AG04450 (cell line): Measurements from ENCODE around the gene B3GALT6. TPM values are rescaled to one million over a fixed set of nuclear protein-coding genes. Genes with fewer than 3 reads are reported as not detected.
A peak's percentile ranks its signal among the peaks of the same experiment; 100 is the strongest.
"Not testable (repeated sequence)": the region's sequence is repeated elsewhere in the genome, so short reads cannot be mapped to it uniquely, and the experiment has no call there.

Experiments
- CTCF ChIA-PET: fragments of 300-600, 350-600 bp; formaldehyde crosslinking; extraction: SDS; loops from one replicate; lab custom pipeline; 2022; ENCODE audit warnings: antibody characterized with exemption, inconsistent platforms; lab: Charles Lee
- POLR2A ChIA-PET: fragments of 350-600 bp; formaldehyde crosslinking; extraction: SDS; loops from one replicate; lab custom pipeline; 2021; ENCODE audit warnings: antibody characterized with exemption, inconsistent platforms; lab: Yijun Ruan, JAX
- DNase-seq: peaks from one replicate; pipeline ENCODE4 v3.0.0-alpha.2; 2011; ENCODE audit warnings: low read depth, low spot score
- H3K27ac ChIP-seq: one replicate; pipeline ENCODE4 v1.5.1; 2012; ENCODE audit warnings: low read depth, low read length, control low read depth
- H3K27me3 ChIP-seq: one replicate; pipeline ENCODE4 v1.6.0; 2012; ENCODE audit warnings: low read length; ENCODE audit not compliant: control insufficient read depth, insufficient read depth
- H3K4me3 ChIP-seq: 2 replicates; pipeline ENCODE4 v1.5.1; 2011; ENCODE audit warnings: mild to moderate bottlenecking, low read depth, low read length, control low read depth
- H3K9me3 ChIP-seq: 2 replicates; pipeline ENCODE4 v1.5.1; 2012; ENCODE audit warnings: low read length; ENCODE audit not compliant: control insufficient read depth, insufficient read depth
- CTCF ChIP-seq: IDR thresholded peaks from 2 replicates; pipeline ENCODE4 v1.5.1; 2011; ENCODE audit warnings: low read depth, low read length, control low read depth, inconsistent platforms
- polyA plus RNA-seq: library from polyadenylated mRNA; depleted of rRNA; stranded (reverse); fragments of >200 nt; gene quantifications from 2 replicates; pipeline ENCODE4 v1.2.3, GENCODE V29; 2011

Gene B3GALT6
- polyA plus RNA-seq, 1 experiment: 15.2 TPM

- no peak overlapping the region for H3K4me3 ChIP-seq
- no peak for DNase-seq
- H3K9me3 ChIP-seq: peaks cover 8% of the 10 kb centered on the region; the same call in 1 of the 2 replicates
- CTCF ChIA-PET: no interaction called here
- H3K27ac ChIP-seq: no peak overlapping the region
- POLR2A ChIA-PET: no interaction called here
- TF ChIP-seq CTCF: no peak
- H3K27me3 ChIP-seq: peaks cover 2% of the 10 kb centered on the region
Observed at GRCh38 chr1:1185101-1185765, 46.8 kb upstream of the B3GALT6 start.

DNA sequence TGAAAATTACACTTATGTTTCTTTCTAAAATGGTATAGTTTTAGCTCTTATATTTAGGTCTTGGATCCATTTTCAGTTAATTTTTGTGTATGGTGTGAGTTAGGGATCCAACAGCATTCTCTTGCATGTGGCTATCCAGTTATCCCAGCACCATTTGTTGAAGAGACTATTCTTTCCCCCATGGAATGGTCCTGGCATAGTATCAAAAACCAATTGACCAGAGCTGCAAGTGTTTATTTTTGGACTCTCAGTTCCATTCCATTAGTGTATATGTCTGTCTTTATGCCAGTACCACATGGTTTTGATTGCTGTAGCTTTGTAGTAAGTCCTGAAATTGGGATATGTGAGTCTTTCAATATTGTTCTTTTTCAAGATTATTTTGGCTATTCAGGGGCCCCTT lies 44.1 kb upstream of the B3GALT6 start:
- TF ChIP-seq CTCF: no peak
- H3K9me3 ChIP-seq: peaks cover 14% of the 10 kb centered on the region
- DNase-seq: peak; percentile 29
- peaks cover 2% of the 10 kb centered on the region for H3K27me3 ChIP-seq
- POLR2A ChIA-PET: no interaction called here
- CTCF ChIA-PET: no interaction called here
- H3K27ac ChIP-seq: no peak overlapping the region
- no peak overlapping the region for H3K4me3 ChIP-seq

DNA sequence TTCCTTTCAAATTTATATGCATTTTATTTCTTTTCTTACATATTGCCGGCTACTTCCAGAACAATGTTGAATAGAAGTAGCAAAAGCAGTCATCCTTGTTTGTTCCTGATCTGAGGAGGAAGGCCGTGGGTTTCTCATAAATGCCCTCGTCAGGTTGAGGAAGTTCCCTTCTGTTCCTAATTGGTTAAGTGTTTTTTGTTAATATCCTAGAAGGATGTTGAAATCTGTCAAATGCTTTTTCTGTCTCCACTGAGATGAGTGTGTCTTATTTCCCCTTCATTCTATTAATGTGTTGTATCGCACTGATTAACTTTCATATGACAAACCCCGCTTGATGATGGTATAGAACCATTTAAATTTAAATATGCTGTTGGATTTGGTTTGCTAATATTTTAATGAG lies 42.9 kb upstream of the B3GALT6 start:
- Histone ChIP-seq H3K27me3 (peaks cover 2% of the 10 kb centered on the region), H3K27ac (no peak overlapping the region), H3K9me3 (peaks cover 15% of the 10 kb centered on the region), H3K4me3 (no peak overlapping the region)
- DNase-seq: no peak
- POLR2A ChIA-PET: no interaction called here
- CTCF ChIA-PET: no interaction called here
- no peak for TF ChIP-seq CTCF

DNA sequence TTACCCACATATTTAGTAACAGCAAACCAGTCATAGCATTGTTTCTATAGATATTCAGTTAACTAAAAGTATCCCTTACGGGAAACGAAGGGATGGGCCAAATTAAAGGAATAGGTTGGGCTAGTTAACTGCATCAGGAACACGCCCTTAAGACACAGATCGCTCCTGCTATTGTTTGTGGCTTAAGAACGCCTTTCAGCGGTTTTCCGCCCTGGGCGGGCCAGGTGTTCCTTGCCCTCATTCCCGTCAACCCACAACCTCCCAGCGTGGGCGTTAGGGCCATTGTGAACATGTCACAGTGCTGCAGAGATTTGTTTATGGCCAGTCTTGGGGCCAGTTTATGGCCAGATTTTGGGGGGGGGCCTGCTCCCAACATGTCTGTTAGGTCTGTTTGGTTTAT lies 40.3 kb upstream of the B3GALT6 start:
- H3K9me3 ChIP-seq: peaks cover 14% of the 10 kb centered on the region
- POLR2A ChIA-PET: no interaction called here
- H3K27me3 ChIP-seq: peaks cover 2% of the 10 kb centered on the region
- no peak for DNase-seq
- no peak overlapping the region for H3K27ac ChIP-seq
- TF ChIP-seq CTCF: no peak
- no peak overlapping the region for H3K4me3 ChIP-seq
- CTCF ChIA-PET: no interaction called here

DNA sequence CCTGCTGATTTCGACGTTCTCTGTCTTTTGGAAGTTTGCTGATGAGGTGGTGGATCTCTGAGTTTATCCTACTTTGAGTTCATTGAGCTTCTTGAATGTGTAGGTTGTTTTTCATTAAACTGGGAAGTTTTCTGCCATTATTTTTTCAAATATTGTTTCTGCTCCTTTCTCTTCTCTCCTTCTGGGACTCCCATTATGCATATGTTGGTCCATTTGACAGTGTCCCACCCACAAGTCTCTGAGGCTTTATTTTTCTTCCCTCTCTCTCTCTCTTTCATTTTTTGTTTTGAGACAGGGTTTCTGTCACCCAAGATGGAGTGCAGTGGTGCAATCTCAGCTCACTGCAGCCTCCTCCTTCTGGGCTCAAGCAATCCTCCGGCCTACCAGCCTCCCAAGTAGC lies 37.3 kb upstream of the B3GALT6 start:
- no peak for DNase-seq
- ChIA-PET CTCF (interaction anchor here (0.7 kb wide), 1 partner anchor 75 kb away, joined by 3 read pairs; no protein-coding TSS in a partner anchor), POLR2A (no interaction called here)

DNA sequence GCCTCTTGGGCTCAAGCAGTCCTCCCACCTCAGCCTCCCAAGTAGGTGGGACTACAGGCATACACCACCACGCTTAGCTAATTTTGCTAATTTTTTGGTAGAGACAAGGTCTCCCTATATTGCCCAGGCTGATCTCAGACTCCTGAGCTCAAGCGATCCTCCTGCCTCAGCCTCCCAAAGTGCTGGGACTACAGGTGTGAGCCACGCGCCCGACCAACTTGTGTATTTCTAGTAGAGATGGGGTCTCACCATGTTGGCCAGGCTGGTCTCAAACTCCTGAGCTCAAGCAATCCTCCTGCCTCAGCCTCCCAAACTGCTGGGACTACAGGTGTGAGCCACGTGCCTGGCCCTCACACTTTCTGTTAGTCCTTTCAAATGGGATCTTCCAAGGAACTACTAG lies 36.3 kb upstream of the B3GALT6 start:
- POLR2A ChIA-PET, CTCF ChIA-PET, H3K27ac ChIP-seq, H3K4me3 ChIP-seq, DNase-seq, H3K27me3 ChIP-seq: not testable (repeated sequence)
- peaks cover 14% of the 10 kb centered on the region for H3K9me3 ChIP-seq

More for the DNA sequence above, 37.3 kb upstream of the B3GALT6 start:
- Histone ChIP-seq H3K9me3 (peaks cover 14% of the 10 kb centered on the region), H3K27me3 (peaks cover 2% of the 10 kb centered on the region), H3K4me3 (no peak overlapping the region), H3K27ac (no peak overlapping the region)
- no peak for TF ChIP-seq CTCF
